ENCODE measurements around the gene IFI6. TPM values are rescaled to one million over a fixed set of nuclear protein-coding genes. Genes with fewer than 3 reads are reported as not detected.

Gene IFI6
- total and polyA plus RNA-seq, 4 donors, result 5.9 to 339 (median 169) TPM

GRCh38 chr1:27650171-27650538 lies 21.8 kb downstream of the IFI6 start:
- 83% methylated on average over 1 of the region's 1 CpG for WGBS
- TF ChIP-seq RAD21 (IDR thresholded peaks at IDR 0.05) (no peak), HNF4G (IDR thresholded peaks at IDR 0.05) (no peak), RXRA (IDR thresholded peaks at IDR 0.05) (no peak), HNF4A (conservative IDR thresholded peaks at IDR 0.05) (no peak), NR2F2 (IDR thresholded peaks at IDR 0.05) (no peak), FOXA1 (IDR thresholded peaks at IDR 0.05) (no peak), JUND (IDR thresholded peaks at IDR 0.05) (no peak), TAF1 (conservative IDR thresholded peaks at IDR 0.05) (no peak), CTCF (IDR thresholded peaks at IDR 0.05; ENCODE audit: low read depth, low read length, missing input control) (no peak), EGR1 (IDR thresholded peaks at IDR 0.05; ENCODE audit: low read depth in 2 of 2) (no peak), SP1 (IDR thresholded peaks at IDR 0.05) (no peak), YY1 (IDR thresholded peaks at IDR 0.05) (no peak), FOXA2 (IDR thresholded peaks at IDR 0.05) (no peak)
- TF ChIP-seq, protein P1, sequence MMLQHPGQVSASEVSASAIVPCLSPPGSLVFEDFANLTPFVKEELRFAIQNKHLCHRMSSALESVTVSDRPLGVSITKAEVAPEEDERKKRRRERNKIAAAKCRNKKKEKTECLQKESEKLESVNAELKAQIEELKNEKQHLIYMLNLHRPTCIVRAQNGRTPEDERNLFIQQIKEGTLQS (IDR thresholded peaks at IDR 0.05), result no peak
- TF ChIP-seq, protein P2, sequence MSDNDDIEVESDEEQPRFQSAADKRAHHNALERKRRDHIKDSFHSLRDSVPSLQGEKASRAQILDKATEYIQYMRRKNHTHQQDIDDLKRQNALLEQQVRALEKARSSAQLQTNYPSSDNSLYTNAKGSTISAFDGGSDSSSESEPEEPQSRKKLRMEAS (IDR thresholded peaks at IDR 0.05), result no peak
- peaks cover 0 to 3% (median 1%) of the 10 kb centered on the region in 4 donors for H3K4me1 ChIP-seq (ENCODE audit: control insufficient read depth in 4 of 4, insufficient read depth in 4 of 4, low read length in 3 of 4)
- H3K9me3 ChIP-seq (ENCODE audit: control insufficient read depth in 4 of 4, low read length in 3 of 4), result no peaks in the 10 kb centered on the region
- no peaks in the 10 kb centered on the region for H3K27me3 ChIP-seq (ENCODE audit: control insufficient read depth in 4 of 4, insufficient read depth in 4 of 4, low read length in 3 of 4)
- H3K27ac ChIP-seq (ENCODE audit: low read depth in 1 of 2, low read length in 2 of 2), result no peak overlapping the region
- H3K36me3 ChIP-seq (ENCODE audit: control insufficient read depth in 4 of 4, insufficient read depth in 3 of 4, low read depth in 1 of 4, low read length in 3 of 4), result no peaks in the 10 kb centered on the region
- no peak for DNase-seq (ENCODE audit: low spot score)
- H3K4me3 ChIP-seq (ENCODE audit: low read depth in 1 of 3, low read length in 3 of 3), result no peak overlapping the region
- no peak overlapping the region for H3K9ac ChIP-seq (ENCODE audit: low read depth in 1 of 2, low read length in 2 of 2)

- no peak overlapping the region for H3K4me3 ChIP-seq (ENCODE audit: low read depth in 1 of 3, low read length in 3 of 3)
- TF ChIP-seq TAF1 (conservative IDR thresholded peaks at IDR 0.05), result no peak
- no peak for TF ChIP-seq RXRA (IDR thresholded peaks at IDR 0.05)
- TF ChIP-seq, protein P2 (IDR thresholded peaks at IDR 0.05), result no peak
- no peak for TF ChIP-seq CTCF (IDR thresholded peaks at IDR 0.05; ENCODE audit: low read depth, low read length, missing input control)
- no peaks in the 10 kb centered on the region for H3K9me3 ChIP-seq (ENCODE audit: control insufficient read depth in 4 of 4, low read length in 3 of 4)
- H3K9ac ChIP-seq (ENCODE audit: low read depth in 1 of 2, low read length in 2 of 2), result no peak overlapping the region
- no peak overlapping the region for H3K27ac ChIP-seq (ENCODE audit: low read depth in 1 of 2, low read length in 2 of 2)
- DNase-seq (ENCODE audit: low spot score), result no peak
- H3K27me3 ChIP-seq (ENCODE audit: control insufficient read depth in 4 of 4, insufficient read depth in 4 of 4, low read length in 3 of 4), result no peaks in the 10 kb centered on the region
- WGBS, result 96% methylated on average over 11 of the region's 11 CpGs
- no peaks in the 10 kb centered on the region for H3K4me1 ChIP-seq (ENCODE audit: control insufficient read depth in 4 of 4, insufficient read depth in 4 of 4, low read length in 3 of 4)
- no peaks in the 10 kb centered on the region for H3K36me3 ChIP-seq (ENCODE audit: control insufficient read depth in 4 of 4, insufficient read depth in 3 of 4, low read depth in 1 of 4, low read length in 3 of 4)
These were observed 22.7 kb downstream of the IFI6 start for GRCh38 chr1:27649306-27649635.
